Measurements from ENCODE around the gene KLHL20.

KLHL20 gene

GRCh38 chr1:173824315-173825081 lies 109.7 kb downstream of the KLHL20 start, which contains the start of the genes CENPL and DARS2:
Gene CENPL (minus strand): TSS chr1:173824883. CDS start chr1:173811299, 13,584 bp downstream.
Gene DARS2 (plus strand): TSS chr1:173824673. CDS start chr1:173825230, 557 bp downstream.
- Histone ChIP-seq H3K27ac (peak within 1 kb of the TSS; percentile 23 to 95 (median 89)), H3K4me3 (peak within 1 kb of the TSS; percentile 66 to 79 (median 73))

- H3K27ac ChIP-seq = no peak overlapping the region
- H3K4me3 ChIP-seq = no peak overlapping the region
Measured at GRCh38 chr1:173827611-173828010, 112.8 kb downstream of the KLHL20 start.

- no peak overlapping the region for H3K27ac ChIP-seq
- H3K4me3 ChIP-seq = no peak overlapping the region
Measured at GRCh38 chr1:173832748-173833147, 118.0 kb downstream of the KLHL20 start.
